Measurements from ENCODE around the gene C1QL1. TPM values are rescaled to one million over a fixed set of nuclear protein-coding genes. Genes with fewer than 3 reads are reported as not detected.

The C1QL1 gene
- total RNA-seq, 1 experiment from 2014 or later, result 3.5 TPM

DNA sequence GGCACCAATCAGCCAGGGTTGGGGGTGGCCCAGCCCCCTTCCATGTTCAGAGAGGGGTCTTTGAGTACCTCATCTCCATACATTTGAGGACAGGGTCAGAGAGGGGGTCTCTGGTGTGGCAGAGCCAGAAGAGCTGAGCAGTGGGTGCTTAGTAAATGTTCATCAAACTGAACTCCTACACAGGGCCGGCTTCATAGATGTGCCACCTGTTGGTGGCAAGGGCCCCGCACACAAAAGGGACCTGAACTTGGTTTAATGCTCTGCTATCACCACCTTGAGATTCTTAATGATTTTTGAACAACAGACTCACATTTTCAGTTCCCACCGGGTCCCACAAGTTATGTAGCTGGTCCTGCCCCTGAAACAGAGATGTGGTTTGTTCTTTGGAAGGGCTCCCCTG is 9.0 kb upstream of the C1QL1 start:
- POLR2A ChIA-PET, result no interaction called here
- no peak for TF ChIP-seq EGR1 (IDR thresholded peaks at IDR 0.05; ENCODE audit: low read depth)
- TF ChIP-seq SRF (IDR thresholded peaks at IDR 0.05; ENCODE audit: low read depth), result no peak
- no peak for TF ChIP-seq YY1 (IDR thresholded peaks at IDR 0.05; ENCODE audit: extremely low read depth, insufficient replicate concordance, low read depth, low read length)
- TF ChIP-seq POLR2AphosphoS5 (IDR thresholded peaks at IDR 0.05; ENCODE audit: low read depth, low read length), result no peak
- TF ChIP-seq, protein P1, sequence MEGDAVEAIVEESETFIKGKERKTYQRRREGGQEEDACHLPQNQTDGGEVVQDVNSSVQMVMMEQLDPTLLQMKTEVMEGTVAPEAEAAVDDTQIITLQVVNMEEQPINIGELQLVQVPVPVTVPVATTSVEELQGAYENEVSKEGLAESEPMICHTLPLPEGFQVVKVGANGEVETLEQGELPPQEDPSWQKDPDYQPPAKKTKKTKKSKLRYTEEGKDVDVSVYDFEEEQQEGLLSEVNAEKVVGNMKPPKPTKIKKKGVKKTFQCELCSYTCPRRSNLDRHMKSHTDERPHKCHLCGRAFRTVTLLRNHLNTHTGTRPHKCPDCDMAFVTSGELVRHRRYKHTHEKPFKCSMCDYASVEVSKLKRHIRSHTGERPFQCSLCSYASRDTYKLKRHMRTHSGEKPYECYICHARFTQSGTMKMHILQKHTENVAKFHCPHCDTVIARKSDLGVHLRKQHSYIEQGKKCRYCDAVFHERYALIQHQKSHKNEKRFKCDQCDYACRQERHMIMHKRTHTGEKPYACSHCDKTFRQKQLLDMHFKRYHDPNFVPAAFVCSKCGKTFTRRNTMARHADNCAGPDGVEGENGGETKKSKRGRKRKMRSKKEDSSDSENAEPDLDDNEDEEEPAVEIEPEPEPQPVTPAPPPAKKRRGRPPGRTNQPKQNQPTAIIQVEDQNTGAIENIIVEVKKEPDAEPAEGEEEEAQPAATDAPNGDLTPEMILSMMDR (IDR thresholded peaks at IDR 0.05 in 2 of 3, conservative IDR thresholded peaks at IDR 0.05 in 1 of 3; ENCODE audit: borderline replicate concordance in 1 of 3, insufficient read depth in 1 of 3, low read depth in 2 of 3, low read length in 2 of 3), result peak in 2 of 3 experiments; percentile 25 to 34; a peak in 4 of 6 replicates

DNA sequence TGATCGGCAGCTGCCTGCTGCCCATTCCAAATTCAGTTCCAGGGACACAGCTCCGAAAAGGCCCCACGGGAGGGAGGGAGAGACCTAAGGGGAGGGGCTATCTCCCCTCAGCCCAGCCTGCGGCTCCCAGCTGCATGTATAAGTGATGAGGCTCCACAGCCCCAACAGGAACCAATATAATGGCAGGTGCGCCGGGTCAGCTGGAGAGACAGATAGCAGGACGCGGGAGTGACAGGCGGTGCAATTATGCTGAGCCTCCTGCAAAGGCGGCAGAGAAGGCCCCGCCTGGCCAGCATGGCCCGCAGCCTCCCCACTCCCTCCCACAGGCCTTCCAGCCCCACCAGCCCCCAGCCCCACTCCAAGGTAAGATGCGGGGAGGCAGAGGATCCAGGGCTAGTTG is 8.1 kb upstream of the C1QL1 start:
- ATAC-seq (no peak), DNase-seq (ENCODE audit: low read depth, low spot score) (no peak)
- Histone ChIP-seq H2AFZ (ENCODE audit: low read depth, low read length, poor library complexity, severe bottlenecking) (no peak overlapping the region), H3K9ac (ENCODE audit: low read length) (no peak overlapping the region), H3K79me2 (ENCODE audit: insufficient read depth, low read length) (no peaks in the 10 kb centered on the region), H4K20me1 (ENCODE audit: insufficient read depth) (no peaks in the 10 kb centered on the region), H3K36me3 (ENCODE audit: control insufficient read depth in 1 of 2, insufficient read depth in 2 of 2, low read length in 2 of 2) (no peaks in the 10 kb centered on the region), H3K27ac (ENCODE audit: low read depth, low read length) (no peak overlapping the region), H3K4me1 (ENCODE audit: control insufficient read depth in 1 of 2, insufficient read depth in 2 of 2, low read length in 2 of 2) (peaks cover 0 to 16% of the 10 kb centered on the region in 2 experiments; a peak in 2 of 4 replicates), H3K4me2 (ENCODE audit: low read length) (no peak overlapping the region), H3K9me2 (ENCODE audit: insufficient read depth) (no peaks in the 10 kb centered on the region), H3K27me3 (ENCODE audit: insufficient read depth, low read length) (no peaks in the 10 kb centered on the region), H3K4me3 (replicated peaks in 1 of 2; ENCODE audit: low read depth in 1 of 2, low read length in 2 of 2) (no peak overlapping the region), H3K9me3 (ENCODE audit: control insufficient read depth in 1 of 2, insufficient read depth in 1 of 2, low read depth in 1 of 2, low read length in 2 of 2) (no peaks in the 10 kb centered on the region)
- POLR2A ChIA-PET, result no interaction called here
- CTCF ChIA-PET, result no interaction called here
- no TSS peak for BruUV-seq (replicated peaks)
- TF ChIP-seq POLR2AphosphoS5 (IDR thresholded peaks at IDR 0.05; ENCODE audit: low read depth, low read length) (no peak), ZNF274 (IDR thresholded peaks at IDR 0.05; ENCODE audit: low read depth, low read length) (no peak), SP1 (IDR thresholded peaks at IDR 0.05; ENCODE audit: low read depth) (no peak), FOSL1 (IDR thresholded peaks at IDR 0.05; ENCODE audit: low read depth) (no peak), CBX3 (IDR thresholded peaks at IDR 0.05; ENCODE audit: low read depth) (no peak)
- TF ChIP-seq, protein P2, sequence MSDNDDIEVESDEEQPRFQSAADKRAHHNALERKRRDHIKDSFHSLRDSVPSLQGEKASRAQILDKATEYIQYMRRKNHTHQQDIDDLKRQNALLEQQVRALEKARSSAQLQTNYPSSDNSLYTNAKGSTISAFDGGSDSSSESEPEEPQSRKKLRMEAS (IDR thresholded peaks at IDR 0.05), result no peak
- TF ChIP-seq, protein P3, sequence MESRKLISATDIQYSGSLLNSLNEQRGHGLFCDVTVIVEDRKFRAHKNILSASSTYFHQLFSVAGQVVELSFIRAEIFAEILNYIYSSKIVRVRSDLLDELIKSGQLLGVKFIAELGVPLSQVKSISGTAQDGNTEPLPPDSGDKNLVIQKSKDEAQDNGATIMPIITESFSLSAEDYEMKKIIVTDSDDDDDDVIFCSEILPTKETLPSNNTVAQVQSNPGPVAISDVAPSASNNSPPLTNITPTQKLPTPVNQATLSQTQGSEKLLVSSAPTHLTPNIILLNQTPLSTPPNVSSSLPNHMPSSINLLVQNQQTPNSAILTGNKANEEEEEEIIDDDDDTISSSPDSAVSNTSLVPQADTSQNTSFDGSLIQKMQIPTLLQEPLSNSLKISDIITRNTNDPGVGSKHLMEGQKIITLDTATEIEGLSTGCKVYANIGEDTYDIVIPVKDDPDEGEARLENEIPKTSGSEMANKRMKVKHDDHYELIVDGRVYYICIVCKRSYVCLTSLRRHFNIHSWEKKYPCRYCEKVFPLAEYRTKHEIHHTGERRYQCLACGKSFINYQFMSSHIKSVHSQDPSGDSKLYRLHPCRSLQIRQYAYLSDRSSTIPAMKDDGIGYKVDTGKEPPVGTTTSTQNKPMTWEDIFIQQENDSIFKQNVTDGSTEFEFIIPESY (IDR thresholded peaks at IDR 0.05; ENCODE audit: extremely low read depth, insufficient replicate concordance, low read length), result no peak
- TF ChIP-seq, protein P4, sequence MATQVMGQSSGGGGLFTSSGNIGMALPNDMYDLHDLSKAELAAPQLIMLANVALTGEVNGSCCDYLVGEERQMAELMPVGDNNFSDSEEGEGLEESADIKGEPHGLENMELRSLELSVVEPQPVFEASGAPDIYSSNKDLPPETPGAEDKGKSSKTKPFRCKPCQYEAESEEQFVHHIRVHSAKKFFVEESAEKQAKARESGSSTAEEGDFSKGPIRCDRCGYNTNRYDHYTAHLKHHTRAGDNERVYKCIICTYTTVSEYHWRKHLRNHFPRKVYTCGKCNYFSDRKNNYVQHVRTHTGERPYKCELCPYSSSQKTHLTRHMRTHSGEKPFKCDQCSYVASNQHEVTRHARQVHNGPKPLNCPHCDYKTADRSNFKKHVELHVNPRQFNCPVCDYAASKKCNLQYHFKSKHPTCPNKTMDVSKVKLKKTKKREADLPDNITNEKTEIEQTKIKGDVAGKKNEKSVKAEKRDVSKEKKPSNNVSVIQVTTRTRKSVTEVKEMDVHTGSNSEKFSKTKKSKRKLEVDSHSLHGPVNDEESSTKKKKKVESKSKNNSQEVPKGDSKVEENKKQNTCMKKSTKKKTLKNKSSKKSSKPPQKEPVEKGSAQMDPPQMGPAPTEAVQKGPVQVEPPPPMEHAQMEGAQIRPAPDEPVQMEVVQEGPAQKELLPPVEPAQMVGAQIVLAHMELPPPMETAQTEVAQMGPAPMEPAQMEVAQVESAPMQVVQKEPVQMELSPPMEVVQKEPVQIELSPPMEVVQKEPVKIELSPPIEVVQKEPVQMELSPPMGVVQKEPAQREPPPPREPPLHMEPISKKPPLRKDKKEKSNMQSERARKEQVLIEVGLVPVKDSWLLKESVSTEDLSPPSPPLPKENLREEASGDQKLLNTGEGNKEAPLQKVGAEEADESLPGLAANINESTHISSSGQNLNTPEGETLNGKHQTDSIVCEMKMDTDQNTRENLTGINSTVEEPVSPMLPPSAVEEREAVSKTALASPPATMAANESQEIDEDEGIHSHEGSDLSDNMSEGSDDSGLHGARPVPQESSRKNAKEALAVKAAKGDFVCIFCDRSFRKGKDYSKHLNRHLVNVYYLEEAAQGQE (IDR thresholded peaks at IDR 0.05; ENCODE audit: low read depth), result no peak
- intact Hi-C loops (cut with micrococcal nuclease), result no loop called here
- RAD21 ChIA-PET (ENCODE audit: low non-redundant PET in 1 of 2, low total read pairs in 2 of 2, uncharacterized antibody in 2 of 2, unreplicated experiment in 2 of 2), result no interaction called here

More for the DNA sequence above, 9.0 kb upstream of the C1QL1 start:
- no TSS peak for BruUV-seq (replicated peaks)
- no peak overlapping the region for H2AFZ ChIP-seq (ENCODE audit: low read depth, low read length, poor library complexity, severe bottlenecking)
- no peaks in the 10 kb centered on the region for H3K36me3 ChIP-seq (ENCODE audit: control insufficient read depth in 1 of 2, insufficient read depth in 2 of 2, low read length in 2 of 2)
- H3K9ac ChIP-seq (ENCODE audit: low read length), result no peak overlapping the region
- peak; percentile 70 for ATAC-seq
- no peak for DNase-seq (ENCODE audit: low read depth, low spot score)
- no peaks in the 10 kb centered on the region for H3K27me3 ChIP-seq (ENCODE audit: insufficient read depth, low read length)
- intact Hi-C loops (cut with micrococcal nuclease), result no loop called here
- no peak overlapping the region for H3K27ac ChIP-seq (ENCODE audit: low read depth, low read length)
- H3K4me2 ChIP-seq (ENCODE audit: low read length), result no peak overlapping the region
- H3K9me3 ChIP-seq (ENCODE audit: control insufficient read depth in 1 of 2, insufficient read depth in 1 of 2, low read depth in 1 of 2, low read length in 2 of 2), result no peaks in the 10 kb centered on the region
- peaks cover 0 to 12% of the 10 kb centered on the region in 2 experiments; a peak in 2 of 4 replicates for H3K4me1 ChIP-seq (ENCODE audit: control insufficient read depth in 1 of 2, insufficient read depth in 2 of 2, low read length in 2 of 2)
- H3K4me3 ChIP-seq (replicated peaks in 1 of 2; ENCODE audit: low read depth in 1 of 2, low read length in 2 of 2), result no peak overlapping the region
- ChIA-PET CTCF (interaction anchor here (1.1 kb wide), 1 partner anchor 57 kb away, joined by 3 read pairs; no protein-coding TSS in a partner anchor), RAD21 (ENCODE audit: low non-redundant PET in 1 of 2, low total read pairs in 2 of 2, uncharacterized antibody in 2 of 2, unreplicated experiment in 2 of 2) (no interaction called here)
- H3K9me2 ChIP-seq (ENCODE audit: insufficient read depth), result no peaks in the 10 kb centered on the region
- H4K20me1 ChIP-seq (ENCODE audit: insufficient read depth), result no peaks in the 10 kb centered on the region
- H3K79me2 ChIP-seq (ENCODE audit: insufficient read depth, low read length), result no peaks in the 10 kb centered on the region
